GM21619 (cell line): ENCODE results near the gene AK5.
A peak's percentile ranks its signal among the peaks of the same experiment; 100 is the strongest.

Experiments
- ATAC-seq: cut with Tn5 transposase; IDR thresholded peaks from one replicate; pipeline ENCODE4 v1.9.1; 2021; ENCODE audit not compliant: unreplicated experiment

Gene AK5

DNA sequence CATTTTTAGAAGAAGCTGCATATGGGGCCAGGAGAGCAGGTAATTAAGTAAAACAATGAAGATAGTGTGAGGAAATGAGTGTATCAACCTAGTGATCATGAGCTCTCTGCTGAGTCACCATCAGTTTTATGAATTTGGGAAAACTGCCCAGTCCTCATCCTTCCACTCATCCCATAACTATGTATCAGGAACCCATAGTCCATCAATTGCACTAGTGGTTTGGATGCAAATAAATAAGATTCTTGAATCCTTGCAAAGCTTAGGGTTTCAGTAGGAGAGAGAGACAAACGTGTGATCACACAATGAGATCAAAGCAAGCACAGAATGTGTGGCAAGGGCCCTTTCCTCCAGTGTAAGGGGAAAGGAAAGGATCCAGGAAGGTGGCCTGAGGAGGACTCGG is 255.0 kb downstream of the AK5 start:
- ATAC-seq = no peak

DNA sequence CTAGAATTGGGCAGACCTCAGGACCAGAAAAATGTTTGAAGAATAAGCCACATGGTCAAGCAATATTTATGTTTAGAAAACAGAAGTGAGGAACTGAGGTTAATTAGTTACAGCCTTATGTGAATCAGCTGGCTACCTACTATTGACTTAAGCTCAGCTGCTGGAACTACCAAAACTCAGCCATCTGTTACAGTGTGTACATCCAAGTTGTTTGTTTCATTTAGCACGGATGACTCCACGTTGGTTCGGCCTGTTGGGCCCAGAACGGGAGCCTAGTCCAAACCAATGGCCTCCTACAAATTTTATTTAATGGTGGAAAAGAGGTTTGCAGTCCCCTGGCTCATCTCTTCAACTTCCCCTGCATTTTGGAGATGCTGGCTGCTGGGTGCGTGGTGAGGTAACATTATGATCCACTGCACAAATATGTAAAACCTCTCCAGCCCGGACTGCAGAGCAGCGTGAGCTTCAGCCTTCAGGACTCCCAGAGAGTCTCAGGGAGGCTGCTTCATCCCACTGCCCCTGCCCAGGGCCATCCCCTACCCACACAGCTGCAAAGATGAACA is 257.2 kb downstream of the AK5 start:
- peak; percentile 72 for ATAC-seq

DNA sequence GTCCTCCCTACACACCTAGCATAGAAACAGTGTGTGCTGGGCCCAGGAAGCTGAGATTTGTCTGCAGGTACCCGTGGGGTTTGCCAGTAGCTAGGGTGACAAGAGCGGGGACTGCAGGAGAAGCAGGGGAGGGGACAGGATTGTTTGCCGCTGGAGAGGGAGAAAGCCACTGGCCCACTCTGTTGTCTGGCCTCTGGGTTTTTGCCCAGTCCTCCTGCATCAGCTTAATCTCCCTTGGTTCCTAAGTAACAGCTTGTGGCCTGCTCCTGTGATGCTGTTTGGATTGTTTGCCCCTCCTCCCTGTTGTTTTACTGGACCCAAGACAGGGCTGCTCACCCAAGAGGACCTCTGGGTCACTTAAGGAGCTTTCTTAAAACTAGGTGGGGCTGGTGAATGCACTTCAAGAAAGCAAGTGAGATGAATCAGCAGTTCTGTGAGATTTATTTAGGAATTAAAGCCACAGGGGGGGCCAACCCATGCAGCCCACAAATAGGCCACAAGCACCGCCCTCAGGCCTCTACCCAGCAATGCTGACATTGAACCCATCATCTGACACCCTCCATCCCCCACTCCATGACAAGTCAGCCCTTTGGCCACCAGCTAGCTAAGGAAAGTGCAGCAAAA is 257.8 kb downstream of the AK5 start:
- ATAC-seq = no peak

DNA sequence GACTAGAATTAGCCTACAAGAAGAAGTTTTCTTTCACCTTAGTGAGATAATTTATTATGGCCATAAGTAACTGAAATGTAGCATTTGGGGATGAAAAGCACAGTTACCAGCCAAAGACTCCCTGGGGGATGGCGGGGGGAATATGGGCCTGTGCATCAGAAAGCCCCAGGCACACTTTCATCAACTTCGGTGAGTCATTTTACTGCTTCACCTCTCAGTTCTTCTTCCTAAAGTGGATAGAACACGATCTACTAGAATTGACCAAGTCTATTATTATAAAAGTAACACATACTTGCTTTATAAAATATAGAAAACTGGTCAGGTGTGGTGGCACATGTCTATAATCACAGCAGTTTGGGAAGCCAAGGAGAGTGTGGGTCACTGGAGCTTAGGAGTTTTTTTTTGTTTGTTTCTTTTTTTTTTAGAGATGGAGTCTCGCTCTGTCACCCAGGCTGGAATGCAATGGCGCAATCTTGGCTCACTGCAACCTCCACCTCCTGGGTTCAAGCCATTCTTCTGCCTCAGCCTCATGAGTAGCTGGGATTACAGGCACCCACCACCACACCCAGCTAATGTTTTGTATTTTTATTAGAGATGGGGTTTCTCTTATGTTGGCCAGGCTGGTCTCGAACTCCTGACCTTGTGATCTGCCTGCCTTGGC is 258.8 kb downstream of the AK5 start:
- peak; percentile 53 for ATAC-seq

DNA sequence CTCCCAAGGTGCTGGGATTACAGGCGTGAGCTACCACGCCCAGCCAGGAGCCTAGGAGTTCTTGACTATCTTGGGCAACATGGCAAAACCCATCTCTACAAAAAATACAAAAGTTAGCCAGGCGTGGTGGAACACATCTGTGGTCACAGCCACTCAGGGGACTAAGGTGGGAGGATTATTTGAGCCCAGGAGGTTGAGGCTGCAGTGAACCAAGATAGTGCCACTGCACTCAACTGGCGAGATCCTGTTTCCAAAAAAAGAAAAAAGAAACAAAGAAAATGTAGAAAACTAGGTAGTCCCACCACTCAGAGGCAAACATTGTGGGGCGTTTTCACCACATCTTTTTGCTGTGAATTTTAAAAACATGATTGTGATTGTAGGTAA is 259.3 kb downstream of the AK5 start:
- peak; percentile 35 for ATAC-seq

DNA sequence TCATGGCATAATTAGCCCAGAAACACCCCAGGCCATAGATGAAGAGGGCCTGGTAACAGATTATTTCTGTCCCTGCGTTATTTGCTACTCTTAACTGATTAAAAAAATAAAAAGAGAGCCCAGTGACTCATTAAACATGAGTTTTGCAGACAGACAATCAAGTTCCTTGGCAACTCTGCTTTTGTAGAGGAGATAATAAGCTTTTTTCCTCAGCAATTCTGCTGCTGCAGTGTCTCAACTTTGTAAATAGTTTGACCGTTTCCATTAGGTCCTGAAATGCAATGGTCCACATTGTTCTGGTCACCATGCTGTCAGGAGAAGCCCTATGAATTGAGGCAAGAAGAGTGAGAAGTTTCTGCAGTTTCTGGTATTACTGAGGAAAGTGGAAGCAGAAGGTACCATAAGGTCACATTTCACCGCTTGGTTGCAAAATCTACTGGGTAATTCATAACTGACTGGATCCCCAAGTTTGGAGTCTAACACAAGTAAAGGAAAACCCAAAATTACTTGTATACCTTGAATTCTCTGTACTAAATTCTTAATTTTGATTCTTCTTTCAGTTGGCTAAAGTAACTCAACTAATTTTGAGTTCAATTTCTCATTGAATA is 261.1 kb downstream of the AK5 start:
- ATAC-seq = no peak

DNA sequence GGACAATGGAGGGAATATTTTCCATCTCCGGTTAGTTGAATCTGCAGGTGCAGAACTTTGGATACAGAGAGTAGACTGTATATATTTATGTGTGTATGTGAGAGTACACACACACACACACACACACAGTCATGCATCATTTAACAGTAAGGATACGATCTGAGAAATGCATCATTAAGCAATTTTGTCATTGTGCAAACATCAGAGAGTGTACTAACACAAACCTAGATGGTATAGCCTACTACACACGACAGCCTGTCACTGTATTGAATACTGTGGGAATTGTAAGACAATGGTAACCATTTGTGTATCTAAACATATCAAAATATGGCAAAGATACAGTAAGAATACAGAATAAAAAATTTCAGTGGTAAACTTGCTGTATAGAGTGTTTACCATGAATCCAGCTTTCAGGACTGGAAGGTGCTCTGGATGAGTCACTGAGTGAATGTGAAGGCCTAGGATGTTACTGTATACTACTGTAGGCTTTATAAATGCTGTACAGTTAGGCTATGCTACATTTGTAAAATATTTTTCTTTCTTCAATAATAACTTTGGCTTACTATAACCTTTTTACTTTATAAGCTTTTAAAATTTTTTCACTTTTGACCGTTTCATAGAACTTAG is 262.1 kb downstream of the AK5 start:
- ATAC-seq = no peak

DNA sequence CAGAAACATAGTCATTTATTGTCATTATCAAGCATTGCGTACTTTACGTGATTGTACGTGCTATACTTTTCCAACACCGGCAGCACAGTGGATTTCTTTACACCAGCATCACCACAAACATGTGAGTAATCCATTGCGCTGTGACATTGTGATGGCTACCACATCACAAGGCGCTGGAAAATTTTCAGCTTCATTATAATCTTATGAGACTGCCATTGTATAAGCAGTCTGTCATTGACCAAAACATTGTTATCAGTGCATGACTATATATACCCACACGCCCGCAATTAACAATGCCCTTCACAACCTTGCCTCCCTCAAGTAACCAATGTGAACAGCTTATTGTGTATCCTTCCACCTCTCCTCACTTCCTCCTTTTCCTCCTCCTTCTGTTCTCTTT is 263.0 kb downstream of the AK5 start:
- no peak for ATAC-seq

DNA sequence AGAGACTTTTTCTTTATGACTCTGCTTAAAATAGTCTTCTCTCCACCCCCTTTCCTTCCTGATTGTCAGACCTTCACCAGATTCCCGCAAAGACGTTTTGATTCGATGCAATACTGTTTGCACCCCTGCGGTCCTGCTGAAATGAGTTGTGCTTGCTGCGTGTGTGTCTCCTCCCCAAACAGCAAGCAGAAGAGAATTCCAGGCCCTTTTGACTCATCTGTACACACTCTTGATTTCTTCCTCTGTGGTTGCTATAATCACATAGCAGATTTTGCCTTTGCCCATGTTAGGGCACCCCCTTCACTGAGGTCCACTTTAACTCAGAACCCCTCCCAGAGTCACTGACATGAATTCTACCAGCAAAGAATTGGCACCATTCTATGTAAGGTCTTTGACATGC is 264.2 kb downstream of the AK5 start:
- ATAC-seq = no peak

DNA sequence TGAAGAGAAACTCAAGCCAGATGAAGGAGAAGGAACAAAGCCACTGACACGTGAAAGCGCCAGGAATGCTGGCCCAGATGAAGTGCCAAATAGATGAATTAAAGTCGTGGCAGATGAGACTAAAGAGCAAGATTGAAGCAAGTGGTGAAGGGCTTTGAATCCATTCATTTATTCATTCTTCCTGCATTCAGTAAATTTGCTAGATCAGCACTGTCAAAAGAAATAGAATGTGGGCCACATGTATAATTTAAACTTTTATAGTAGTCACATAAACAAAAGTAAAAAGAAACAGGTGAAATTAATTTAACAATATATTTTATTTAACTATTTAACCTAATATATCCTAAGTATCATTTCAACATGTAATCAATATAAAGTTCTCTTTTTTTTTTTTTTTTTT is 265.1 kb downstream of the AK5 start:
- ATAC-seq = no peak

DNA sequence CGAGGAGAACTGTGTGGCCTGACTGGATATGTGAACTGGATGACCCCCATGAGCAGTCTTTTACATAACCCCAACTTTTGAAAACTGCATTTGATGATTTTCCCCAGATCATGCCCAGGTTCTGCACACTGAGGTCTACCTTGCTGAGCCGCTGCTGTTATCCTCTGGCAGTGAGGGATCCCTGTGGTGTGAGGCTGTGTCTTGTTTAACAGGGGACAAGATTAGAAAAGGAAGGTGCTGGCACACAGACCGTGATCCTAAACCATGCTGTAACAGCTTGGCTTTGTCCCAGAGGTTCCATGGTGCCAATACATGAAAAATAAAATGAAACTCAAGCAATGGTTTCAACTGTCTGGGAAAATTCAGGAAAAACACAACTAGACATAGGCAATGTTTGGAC is 266.5 kb downstream of the AK5 start:
- no peak for ATAC-seq

DNA sequence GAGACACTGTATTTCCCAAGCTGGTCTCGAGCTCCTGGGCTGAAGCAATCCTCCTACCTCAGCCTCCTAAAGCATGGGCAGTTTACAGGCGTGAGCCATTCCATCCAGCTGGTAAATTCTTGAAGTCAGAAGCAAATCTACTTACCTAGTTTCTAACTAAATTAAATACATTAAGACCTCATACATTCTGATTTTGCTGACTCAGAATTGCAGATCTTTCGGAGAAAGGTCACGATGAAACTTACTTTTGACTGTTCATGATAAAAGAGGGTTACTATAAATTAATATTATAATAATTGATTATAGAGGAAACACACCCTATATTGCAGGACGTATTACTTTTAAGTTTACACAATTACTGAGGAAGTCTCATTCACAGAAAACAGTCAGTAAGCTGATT is 268.3 kb downstream of the AK5 start:
- no peak for ATAC-seq

DNA sequence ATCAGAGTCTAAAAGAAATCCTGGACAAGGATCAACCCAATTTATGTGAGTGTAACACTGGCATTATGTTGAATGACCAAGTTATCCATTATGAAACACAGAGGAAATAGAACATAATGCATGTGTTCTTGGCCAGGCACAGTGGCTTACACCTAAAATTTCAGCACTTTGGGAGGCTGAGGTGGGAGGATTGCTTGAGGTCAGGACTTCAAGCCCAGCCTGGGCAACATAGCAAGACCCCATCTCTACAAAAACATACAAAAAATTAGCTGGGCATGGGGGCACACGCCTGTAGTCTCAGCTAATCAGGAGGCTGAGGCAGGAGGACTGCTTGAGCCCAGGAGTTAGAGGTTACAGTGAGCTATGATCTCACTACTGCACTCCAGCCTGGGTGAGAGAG is 270.8 kb downstream of the AK5 start:
- no peak for ATAC-seq

DNA sequence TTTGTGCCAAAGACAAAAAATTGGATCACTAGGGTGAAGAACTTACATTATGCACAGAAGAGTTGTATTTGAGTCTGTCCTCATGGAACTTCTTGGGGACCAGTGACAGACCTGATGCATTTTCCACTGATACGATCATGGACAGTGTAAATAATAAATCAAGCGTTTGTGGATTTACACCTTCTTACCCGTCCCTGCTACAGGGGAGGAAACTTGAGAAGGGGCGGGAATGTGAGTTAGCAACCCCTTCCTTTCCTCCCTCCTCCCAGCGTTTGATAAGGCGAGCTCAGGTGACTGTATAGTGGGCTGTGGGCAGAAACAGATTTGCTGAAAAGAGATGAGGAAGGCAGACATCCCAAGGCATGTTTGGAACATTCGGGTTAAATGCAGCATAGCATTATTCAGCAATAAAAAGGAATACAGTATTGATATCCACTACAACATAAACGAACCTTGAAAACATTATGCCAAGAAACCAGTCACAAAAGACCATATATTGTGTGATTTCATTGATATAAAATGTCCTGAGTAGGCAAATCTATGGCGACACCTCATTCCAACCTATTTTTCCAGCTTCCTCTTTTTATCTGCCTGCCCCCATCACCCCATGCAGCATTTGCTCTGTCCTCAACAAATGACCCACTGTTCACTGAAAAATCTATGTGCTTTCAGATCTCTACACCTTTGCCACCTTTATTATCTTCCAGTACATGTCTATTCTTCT is 271.9 kb downstream of the AK5 start:
- ATAC-seq = no peak

DNA sequence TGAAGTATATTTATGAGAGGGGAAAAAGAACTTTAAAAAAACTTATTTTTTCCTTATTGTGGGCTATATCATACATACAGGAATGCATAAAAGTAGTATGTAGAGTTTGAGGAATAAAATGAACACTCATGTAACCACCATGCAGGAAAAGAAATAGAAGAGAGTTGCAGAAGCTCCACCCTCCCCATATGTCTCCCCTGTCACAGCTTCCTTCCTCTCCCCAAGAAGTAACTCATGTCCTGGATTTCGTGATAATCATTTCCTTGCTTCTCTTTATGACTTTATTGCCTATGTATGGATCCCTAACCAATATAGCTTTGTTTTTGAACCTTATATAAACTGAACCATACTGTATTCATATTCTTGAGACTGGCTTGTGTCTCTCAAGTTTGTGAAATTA is 274.2 kb downstream of the AK5 start:
- ATAC-seq = no peak

DNA sequence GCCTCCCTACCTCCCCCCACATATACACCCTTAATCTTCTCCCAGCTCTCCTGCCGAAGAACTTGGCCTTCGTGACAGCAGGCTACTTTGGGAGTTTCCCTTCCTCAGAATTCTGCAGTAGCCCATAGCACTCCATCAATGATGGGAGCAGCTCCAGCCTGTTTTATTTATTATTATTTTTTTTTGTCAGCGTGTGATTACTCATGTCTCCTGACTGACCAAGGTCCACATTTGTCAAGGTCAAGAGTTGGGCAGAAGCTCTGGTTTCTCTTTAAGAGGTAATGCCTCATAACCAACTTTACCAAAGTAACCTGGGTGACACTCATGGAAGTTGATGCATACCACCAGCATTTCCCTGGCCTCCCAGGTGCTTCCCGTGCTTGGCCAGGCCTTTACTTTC is 275.2 kb downstream of the AK5 start:
- no peak for ATAC-seq

DNA sequence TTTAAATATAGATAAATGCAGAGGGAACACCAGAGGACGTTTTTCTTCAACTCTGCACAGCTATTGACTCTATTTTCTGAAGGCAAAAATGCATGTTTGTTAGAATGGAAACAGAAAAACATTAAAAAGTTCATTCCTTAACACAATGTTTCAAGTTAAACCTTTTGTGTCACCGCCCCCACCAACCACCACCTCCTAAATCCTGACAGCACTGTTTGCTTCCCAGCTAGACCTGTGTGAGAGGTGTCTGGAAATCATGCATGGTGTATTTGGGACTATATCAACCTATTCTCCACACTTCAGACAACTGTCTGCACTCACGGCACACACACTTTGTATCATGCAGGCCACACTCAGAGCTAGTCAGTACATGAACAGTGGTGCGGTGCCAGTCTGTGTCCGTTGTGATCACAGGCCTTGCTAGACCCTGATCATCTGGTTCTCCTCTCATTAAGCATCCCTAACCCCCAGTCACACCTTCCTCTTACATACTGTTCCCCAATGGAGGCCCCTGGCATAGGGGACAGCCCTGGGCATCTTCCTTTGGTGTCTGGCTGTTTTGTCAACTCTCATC is 276.9 kb downstream of the AK5 start:
- ATAC-seq = no peak

DNA sequence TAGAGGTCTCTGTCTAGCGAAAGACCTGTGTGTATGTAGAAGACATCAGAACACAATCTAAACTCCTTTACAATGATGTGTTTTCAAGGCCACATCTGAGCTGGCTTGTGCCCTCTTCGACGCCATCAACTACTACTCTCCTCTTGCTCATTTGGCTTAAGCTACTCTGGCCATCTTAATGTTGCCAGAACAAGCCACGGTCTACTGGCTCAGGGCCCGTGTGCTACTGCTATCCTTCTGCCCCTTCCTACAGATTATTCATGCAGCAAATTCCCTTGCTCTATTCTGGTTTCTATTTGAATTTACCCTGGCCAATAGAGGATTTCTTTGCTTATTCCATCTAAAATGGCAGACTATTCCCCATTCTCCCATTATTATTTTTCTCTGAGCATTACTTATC is 278.9 kb downstream of the AK5 start:
- ATAC-seq = no peak

DNA sequence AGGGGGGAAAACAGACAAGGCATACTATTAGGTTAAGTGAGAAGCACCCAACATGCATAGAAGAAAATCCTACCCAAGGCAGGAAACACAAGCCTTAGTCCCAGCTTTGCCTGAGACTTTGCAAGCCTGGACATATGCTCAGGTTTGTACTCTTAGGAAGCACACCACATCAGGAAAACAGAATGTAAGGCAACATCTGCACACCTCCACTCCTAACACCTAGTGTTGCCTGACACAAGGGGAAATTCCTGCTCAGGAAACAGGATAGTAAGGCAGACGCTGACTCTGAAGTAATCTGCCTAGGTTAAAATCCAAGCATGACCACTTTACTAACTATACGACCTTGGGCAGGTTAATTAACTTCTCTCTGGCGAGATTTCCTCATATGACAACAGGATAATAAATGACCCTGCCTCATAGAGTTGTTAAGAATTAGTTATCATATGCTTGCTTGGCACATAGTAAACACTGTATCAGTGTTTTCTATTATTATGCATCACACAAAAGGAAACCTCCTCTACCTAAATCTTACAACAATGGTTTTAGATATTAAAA is 280.9 kb downstream of the AK5 start:
- ATAC-seq = no peak

DNA sequence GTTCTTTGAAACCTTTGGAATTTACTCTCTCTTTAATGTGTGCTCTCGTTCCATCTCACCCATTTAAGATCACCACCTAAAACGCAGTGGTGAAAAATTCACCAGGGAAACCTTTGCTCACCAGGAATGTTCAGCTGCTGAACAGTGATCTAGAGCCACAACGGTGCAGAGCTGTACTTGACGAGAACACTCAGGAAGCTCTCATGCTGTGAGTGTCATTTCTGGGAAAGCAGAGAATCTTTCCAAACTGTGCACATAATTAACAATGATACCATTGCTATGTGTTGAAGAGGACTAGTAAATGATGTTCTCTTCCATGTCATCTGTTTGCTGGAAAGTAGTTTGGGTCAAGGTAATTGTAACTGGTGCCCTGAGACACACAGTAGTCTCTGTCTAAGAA is 283.5 kb downstream of the AK5 start:
- no peak for ATAC-seq

DNA sequence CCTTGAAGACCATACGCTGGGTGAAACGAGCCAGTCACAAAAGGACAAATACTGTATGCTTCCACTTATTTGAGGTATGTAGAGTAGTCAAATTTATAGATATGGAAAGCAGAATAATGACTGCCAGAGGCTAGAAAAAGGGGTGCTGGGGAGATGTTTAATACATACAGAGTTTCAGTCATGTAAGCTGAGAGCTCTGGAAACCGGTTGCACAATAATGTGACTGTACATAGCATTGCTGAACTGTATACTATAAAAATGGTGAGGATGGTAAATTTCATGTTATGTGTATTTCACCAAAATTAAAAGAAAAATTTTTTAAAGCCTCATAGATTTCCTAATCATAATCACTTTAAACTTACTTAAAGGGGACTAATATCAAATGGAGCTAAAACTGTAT is 289.8 kb downstream of the AK5 start:
- no peak for ATAC-seq
